ENCODE results near the gene HES1.

The HES1 gene

DNA sequence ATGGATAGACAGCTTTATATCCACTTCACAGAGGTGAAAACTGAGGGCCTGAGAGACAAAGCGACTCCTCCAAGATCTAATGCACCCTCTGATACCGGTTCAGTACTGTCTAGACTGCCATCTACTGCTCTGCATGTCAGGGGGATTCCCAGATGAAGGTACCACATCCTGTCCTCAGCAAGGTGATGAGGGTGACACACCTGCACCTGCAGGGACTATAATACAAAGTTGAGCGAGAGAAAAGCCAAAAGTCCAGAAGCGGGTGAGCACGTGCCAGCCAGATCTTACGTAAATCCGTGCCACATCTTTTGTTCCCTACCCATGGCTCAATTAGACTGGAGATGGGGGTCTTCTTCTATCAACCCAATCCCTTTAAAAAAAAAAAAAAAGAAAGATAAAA is 32.4 kb upstream of the HES1 start:
- no peak for DNase-seq

DNA sequence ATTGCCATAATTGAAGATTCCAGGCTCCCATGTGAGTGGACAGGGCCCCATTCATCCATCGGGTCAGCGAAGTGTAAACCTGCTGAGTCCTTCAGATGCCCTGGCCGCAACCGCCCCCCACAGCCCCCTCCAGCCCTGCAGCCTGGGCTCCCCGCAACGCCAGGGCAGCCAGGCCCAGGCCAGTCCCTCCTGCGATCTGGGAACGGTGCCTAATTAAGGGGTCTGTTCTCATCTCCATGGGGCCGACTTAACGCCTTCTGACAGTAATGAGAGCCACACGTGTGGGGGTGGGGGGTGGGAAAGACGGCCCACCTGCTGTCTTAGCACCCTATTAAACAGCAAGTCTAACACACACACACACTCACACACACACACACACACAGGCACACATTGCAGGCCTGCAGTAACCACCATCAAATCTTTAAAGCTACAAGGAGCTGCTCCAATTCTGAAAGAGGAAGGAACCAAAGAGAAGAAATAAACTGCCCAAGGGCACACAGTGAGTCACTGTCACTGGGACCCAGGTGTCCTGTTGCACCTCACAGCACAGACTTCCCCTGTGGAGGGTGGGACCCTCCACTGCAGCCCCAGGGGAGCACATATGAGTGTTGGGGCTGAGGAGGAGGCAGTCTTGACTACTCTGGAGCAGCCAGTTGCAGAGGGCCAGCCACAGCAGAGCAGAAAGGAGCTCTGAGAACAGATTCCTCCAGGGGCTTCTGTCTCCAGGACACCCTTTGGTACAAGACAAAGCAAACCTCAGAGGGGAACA is 31.8 kb upstream of the HES1 start:
- DNase-seq, result no peak

DNA sequence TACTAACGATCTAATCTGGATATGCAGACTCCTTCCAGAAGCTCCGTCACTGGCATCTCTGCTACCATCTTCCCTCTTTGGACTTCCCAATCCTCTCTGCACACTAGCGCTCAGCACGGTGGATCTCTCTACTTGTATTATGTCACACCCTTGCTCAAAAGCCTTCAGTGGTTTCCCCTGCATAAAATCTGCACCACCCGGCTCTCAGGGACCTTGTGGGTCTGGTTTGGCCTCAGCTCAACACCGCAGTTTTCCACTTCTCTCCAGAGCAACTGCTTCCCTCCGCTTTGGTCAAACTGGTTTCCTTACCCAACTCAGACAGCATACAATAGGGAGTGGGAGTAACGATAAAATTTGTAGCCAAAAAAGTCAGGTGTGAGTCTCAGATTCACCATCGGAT is 30.7 kb upstream of the HES1 start:
- DNase-seq, result no peak

DNA sequence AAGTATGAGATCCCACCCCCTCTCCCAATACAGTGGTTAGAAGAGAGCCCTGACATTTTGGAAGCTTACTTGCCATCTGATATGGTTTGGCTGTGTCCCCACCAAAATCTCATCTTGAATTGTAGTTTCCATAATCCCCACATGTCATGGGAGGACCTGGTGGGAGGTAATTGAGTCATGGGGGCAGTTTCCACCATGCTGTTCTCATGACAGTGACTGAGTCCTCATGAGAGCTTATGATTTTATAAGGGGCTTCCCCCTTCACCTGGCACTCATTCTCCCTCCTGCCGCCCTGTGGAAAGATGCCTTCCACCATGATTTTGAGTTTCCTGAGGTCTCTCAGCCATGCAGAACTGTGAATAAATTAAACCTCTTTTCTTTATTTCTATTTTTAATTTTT is 28.8 kb upstream of the HES1 start:
- no peak for DNase-seq

DNA sequence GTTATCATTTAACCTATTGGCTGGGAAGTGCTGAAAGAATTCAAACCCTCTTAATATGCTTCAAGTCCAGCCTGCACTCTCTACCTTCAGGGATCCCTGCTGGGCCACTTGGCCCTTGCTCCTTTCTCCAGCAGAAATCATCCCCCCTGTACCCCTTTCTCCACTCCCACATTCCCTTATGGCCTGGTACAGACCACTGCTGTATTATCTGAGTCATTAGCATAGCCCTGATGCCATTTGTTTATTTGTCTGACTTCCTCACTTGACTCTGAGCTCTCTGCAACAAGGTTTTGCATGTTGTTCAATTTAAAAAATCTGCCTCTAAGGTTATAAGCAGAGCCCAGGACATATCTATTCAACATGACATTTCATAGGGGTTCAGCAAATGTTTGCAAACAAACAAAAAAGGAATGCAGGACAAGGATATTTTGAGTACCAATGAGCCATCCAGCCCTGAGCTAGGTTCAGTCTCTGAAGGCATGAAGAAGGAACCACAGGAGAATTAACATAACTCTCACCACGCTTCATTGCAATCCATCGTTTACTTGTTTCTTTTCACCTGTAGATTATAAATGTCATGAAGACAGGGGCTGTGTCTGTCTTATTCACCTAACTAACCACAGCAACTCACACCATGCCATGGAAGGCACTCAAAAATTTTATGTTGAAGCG is 26.6 kb upstream of the HES1 start:
- no peak for DNase-seq

DNA sequence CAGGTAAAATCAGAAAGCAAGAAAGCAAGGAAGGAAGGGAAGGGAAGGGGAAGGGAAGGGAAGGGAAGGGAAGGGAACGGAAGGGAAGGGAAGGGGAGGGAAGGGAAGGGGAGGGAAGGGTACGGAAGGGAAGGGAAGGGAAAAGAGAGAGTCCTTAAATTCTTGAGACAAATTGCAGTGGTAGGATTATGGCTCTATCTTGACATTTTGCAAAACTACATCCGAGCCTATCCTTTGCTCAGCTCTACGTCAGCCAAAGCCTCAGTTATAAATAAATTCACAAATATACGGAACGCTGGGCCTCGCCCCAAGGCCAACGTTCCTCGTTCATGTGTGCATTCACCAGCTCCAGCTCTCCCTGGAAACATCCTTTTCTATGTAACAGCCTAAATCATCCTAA is 25.5 kb upstream of the HES1 start:
- DNase-seq, result no peak

DNA sequence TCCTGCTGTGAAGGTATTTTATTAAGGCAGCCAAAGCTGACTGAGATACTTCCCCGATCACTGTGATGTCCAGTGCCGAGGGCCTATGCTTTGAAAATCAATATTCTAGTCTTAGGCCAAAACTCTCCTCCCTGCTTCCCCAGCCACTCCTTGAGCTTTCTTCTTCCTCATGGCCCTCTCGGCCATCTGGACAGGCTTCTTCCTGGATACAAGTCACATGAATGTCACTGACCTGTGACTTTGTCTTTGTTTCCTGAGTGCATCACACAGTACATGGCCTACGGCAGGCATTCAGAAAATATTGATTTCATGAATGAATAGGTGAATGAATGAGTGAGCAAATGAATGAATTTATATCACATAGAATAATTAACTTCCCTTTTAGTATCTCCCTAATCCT is 24.6 kb upstream of the HES1 start:
- DNase-seq, result no peak

DNA sequence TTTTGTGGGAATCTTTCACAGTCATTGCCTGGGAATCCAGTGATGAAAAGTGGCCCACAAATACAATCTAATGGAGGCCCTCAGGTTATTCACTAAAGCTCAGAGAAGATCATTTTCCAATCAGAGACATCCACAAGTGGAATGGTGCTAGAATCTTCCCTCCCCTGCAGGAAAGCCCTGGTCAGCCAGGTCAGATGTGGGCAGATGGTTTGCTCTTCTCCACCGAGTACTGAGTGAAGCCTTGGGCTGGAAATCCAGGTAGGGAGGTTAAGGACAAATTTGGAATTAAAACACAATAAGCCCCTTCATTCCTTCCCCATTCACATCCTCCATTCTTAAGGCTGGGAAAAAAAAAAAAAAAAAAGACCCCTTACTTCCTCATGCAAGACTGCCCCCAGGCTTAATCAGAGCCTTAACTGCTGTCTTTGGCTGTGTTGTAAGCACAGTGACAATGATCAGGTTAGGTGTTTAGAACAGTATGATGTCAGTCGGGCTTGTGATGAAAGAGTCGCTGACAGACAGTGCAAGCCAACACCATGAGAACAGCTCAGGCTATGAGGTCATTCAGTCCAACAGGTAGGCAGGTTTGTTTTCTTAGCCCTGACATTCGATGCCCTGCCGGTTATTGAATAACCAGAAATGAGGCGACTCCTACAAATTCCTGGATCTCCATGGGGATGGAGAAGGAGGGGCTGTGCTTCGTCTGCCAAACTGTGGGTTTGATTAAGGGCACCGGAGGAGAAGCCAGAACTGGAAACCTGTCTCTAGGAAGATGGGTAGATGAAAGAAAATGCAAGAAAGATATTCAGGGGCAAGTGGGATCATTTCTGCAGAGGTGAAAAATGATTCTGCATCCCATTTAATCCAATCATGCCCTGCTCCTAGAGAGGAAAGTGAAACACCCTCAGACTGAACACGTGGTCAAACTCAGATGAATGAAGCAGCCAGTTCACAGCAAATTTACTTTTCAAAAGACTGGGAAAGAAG is 23.5 kb upstream of the HES1 start:
- DNase-seq, result peak in 1 of 2 experiments; percentile 39

DNA sequence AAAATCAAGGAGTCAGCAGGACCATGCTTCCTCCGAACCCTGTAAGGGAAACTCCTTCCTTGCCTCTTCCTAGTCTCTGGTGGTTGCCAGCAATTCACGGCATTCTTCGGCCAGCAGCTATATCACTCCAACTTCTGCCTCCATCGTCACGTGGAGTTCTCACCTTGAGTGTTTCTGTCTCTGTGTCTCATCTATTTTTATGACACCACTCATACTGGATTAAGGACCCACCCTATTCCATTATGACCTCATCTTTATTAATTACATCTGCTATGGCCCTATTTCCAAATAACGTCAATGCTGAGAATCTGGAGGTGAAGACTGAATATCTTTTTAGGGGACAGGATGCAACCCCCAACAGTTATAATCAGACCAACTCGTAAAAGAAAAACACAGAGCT is 21.8 kb upstream of the HES1 start:
- no peak for DNase-seq

DNA sequence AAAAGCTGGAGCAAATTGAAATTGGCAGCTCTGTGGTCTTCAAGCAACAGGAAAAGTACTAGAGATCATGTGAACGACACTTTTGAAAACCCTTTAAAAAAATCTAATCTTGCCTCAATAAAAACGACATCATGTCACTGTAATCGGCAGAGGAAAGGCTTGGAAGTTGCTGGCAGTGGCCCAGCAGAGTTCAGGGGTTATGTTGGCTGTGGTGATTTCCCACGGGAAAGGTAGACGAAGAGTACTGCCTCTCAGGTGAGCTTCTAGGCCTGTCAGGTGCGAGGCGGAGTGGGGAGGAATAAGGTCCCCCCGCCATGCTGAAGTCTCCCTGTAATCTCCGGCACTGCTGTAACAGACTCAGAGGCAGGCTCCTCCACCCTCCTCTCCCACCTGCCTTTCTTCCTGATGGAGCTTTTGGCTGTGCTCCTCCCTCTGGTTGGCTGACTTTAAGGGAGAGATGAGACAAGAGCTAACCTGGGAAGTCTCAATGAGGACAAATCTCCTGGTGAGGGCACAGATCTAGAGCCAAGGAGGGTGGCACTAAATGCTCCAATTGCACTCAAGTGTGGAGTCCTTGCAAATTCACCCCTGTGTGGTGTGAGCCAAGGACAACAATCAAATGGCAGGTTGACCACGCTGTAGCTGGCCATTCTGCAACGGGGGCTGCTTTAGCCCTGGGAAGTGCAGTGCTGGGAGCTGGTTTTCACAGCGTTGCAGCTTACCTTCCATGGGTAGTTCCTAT is 18.7 kb upstream of the HES1 start:
- DNase-seq, result no peak

DNA sequence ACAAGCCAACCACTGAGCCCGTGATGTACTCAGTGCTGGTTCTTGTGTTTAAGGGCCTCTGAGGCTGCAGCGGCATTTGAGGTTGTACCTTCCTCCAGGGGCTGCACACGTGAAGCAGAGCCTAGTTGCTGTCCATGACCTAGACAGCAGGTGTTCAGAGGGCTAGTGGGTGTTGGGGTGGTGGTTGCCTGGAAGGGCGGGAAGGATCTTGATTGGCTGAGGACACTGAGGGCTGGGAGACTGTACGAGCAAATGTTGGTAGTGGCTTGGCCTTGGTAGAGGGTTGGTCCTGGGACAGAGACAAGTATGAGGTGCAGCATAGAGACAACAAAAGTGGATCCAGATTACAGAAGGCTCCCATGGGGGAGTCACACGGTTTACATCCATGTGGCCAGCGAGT is 17.0 kb upstream of the HES1 start:
- no peak for DNase-seq

DNA sequence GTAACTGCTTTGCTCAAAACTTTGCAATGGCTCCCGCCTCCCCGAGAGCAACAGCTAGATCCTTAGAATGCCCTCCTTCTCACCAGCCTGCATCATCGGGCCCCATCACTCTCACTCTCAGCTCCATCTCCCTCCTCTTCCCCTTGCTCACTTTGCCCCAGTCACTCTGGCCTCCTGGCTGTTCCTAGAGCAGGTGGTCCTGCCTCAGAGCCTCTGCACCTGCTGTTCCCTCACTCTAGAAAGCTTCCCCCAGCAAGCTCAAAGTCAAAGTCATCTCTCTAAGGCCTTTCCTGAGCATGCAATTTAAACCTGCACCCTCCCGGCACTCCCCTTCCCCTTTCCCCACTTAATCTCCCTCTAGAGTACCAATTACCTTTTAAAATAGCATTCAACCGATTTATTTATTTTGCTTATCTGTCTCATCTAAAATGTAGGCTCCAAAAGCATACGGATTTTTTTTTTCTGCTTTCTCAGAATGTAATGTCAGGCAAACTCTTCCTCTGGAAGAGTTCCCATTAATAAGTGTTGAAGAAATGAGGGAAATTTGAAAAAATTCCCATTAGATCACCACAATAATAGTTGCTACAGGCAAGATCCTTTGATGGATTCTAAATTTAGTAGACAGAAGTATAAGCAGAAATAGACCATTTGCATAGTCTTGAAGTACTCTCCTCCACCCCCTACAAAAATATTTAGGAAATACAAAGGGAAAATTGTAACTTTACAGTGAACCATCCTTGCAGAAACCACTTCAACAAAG is 15.9 kb upstream of the HES1 start:
- no peak for DNase-seq

DNA sequence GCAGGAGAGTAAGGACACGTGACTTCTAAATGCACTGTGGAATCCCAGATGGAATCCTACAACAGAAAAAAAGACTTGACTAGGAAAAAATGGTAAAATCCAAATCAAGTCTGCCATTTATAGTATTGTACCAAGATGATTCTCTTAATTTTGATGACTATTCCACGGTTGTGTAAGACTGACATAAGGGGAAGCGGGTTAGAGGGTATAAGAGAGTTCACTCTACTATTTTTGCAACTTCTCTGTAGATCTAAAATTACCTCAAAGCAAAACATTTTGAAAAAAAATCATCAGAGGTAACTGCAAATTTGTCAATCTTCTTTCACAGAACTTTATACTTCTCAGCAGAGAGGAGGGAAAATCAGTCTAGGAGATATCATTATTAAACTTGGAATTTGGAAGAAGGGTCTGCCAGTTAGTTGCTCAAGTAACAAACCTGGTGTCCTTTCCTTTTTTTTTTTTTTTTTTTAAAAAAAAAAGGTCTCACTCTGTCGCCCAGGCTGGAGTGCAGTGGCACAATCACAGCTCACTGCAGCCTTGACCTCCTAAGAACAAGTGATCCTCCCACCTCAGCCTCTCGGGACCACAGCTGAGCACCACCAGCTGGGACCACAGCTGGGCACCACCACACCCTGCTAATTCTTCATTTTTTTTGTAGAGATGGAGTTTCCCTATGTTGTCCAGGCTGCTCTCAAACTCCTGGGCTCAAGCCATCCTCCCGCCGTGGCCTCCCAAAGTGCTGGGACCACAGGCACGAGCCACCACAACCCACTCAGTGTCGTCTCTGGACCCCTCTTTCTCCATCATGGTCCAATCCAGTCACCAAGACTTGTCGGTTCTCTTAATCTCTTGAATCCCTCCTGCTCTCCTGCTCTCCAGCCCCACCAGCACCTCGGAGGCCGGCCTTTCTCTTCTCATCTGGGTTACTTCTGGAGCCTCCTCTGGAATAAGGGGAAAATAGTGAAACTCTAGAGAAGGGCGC is 14.9 kb upstream of the HES1 start:
- no peak for DNase-seq

DNA sequence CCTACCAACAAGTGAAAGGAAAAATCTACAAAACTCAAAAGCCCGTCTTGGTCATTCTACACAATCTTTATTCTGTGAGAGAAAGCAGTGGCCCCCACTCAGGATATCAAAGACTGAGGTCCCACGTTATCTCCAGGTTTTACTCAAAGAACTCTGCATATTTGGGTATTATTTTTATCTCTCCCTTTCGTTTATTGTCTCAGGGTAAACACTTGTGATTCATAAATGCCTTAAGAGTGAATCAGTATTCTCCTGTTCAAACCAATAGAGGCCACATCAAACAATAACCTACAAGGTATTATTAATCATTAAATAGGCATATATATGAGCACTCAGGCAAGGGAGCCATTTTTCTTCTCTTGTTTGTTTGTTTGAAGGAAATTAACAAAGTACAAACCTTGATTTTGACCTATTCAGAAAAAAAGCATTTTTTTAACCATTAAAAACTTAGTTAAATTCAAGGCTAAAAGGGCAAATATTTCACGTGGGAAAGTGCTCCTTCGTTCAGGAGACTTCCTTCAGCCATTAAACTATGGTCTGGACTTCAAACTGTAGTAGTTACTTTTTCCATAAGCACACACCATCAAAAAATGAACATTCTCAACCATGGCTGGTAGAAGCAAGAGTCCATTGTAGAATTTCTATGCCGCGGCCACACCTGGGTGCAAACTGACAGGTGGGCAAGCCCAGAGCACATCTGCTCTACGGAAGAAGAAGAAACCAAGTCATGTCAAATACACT is 13.9 kb upstream of the HES1 start:
- no peak for DNase-seq

DNA sequence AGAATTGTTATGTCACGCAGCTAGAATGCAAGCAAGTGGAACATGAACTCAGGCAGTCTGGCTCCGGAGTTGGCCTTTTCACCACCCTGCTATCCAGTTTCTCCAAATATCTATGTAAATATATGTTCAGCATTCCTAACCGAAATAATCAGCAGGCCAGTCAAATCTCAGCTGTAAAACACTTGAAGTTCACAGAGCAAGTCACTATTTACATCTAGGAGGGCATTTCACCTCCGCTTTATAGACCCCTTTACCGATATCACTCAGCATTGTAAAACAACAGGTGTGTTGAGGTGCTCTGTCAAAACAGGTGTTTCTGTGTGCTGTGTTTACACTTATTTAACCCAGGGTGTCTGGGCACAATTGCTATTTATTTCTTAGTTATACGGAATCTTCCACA is 12.2 kb upstream of the HES1 start:
- no peak for DNase-seq

DNA sequence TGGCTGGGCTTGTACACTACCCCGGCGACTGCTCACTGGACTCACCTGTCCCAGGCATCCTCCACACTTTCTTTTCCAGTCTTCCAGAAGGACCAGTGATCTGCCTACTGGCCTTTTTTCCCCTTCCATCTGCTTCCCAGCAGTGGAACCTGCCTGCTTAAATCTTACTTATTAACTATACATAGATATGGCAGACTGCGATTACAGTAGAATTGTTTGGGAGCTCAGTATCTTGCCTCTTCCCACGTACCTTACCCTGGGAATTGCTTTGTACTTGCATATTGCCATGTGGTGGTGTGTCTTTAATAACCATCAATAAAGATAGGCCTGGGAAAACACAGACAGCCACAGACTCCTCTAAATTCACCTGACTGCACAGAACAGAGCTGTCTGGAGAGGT is 11.8 kb upstream of the HES1 start:
- no peak for DNase-seq

DNA sequence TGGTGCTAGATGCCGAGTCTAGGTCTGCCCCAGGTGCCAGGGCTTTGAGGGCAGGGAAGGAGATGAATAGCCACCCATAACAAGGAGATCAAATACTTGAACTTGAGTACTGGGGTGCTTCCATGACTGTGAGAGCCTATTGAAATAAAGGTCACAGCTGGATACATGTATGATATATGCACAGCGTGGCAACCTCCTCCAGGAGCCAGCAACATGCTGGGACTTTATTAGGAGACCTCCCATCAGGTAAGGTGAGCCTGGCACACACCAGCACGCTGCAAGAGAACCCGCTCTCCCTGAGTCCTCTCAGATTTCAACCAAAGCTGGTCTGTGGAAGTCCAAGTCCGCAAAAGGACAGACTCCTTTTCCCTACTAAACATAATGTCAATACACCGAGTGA is 10.5 kb upstream of the HES1 start:
- no peak for DNase-seq

DNA sequence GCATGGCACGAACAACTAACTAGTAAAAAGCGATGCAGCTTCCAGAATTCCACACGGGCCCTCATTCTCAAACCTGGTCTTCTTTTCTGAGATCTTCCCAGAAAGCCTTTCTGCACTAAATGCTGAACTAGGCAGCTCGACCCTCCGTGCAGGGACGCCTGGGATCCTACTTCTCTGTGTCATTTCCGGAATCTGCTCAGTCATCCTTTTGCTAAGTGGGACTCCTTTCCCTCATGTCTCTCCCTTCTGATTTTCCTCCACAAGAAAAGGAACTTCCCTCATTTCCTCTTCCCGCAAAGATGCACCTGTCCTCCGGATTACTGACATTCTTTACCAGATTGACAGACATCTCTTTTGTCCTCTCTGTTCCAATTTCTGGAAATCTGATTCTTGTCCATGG is 9.2 kb upstream of the HES1 start:
- no peak for DNase-seq

DNA sequence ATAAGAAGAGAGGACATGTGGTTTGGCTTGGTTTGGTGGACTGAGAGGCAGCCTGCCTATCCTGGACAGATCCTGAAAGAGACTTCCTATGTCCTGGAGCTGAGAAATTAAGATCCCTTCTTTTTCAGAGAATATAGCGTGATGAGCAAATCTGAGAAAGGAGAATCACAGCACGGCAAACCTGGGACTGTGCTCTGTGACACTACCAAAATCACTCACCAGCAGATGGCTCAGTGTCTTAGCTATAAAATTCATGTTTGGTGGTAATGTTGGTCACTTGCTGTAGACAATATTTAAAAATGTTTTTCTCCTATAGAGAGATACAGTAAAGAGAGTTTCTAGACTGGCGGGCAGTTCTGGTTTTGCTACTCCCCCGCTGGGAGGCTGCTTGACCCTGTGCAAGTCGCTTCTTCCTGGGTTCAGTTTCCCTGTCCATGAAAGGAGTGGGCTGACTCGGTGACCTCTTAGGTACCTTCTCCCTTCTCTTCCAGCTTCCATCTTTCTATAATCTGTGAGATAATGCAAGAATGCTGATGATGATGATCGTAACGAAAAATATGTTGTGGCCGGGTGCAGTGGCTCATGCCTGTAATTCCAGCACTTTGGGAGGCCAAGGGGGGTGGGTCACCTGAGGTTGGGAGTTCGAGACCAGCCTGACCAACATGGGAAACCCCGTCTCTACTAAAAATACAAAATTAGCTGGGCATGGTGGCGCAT is 7.6 kb upstream of the HES1 start:
- no peak for DNase-seq
